Trophoblast cell (in vitro differentiated cells and primary cell): ENCODE results near the gene USP36.

Source experiments
- DNase-seq, 2 donors: peaks; one replicate each; pipeline ENCODE4 v3.0.0-alpha.2; 2016
- H2AFZ ChIP-seq: 2 replicates; pipeline ENCODE4 v1.6.1; 2013; ENCODE audit warnings: low read length, moderate library complexity, mild to moderate bottlenecking; ENCODE audit not compliant: insufficient read depth, poor library complexity
- H2AK5ac ChIP-seq: 2 replicates; pipeline ENCODE4 v1.6.1; 2013; ENCODE audit warnings: mild to moderate bottlenecking, low read length
- H2BK120ac ChIP-seq: 2 replicates; pipeline ENCODE4 v1.6.1; 2013; ENCODE audit warnings: low read length, mild to moderate bottlenecking, moderate library complexity; ENCODE audit not compliant: insufficient read depth, poor library complexity
- H2BK12ac ChIP-seq: 2 replicates; pipeline ENCODE4 v1.6.1; 2013; ENCODE audit warnings: mild to moderate bottlenecking, low read length, moderate library complexity
- H2BK5ac ChIP-seq: 2 replicates; pipeline ENCODE4 v1.6.1; 2013; ENCODE audit warnings: low read length, low read depth, moderate library complexity, mild to moderate bottlenecking; ENCODE audit not compliant: poor library complexity
- H3K14ac ChIP-seq: 2 replicates; pipeline ENCODE4 v1.6.1; 2013; ENCODE audit warnings: mild to moderate bottlenecking, low read length
- H3K18ac ChIP-seq: 2 replicates; pipeline ENCODE4 v1.6.1; 2013; ENCODE audit warnings: mild to moderate bottlenecking, low read length
- H3K23ac ChIP-seq: 2 replicates; pipeline ENCODE4 v1.6.1; 2013; ENCODE audit warnings: low read length
- H3K27ac ChIP-seq: 2 replicates; pipeline ENCODE4 v1.5.1; 2013; ENCODE audit warnings: low read depth, mild to moderate bottlenecking, inconsistent platforms, low read length, moderate library complexity
- H3K27me3 ChIP-seq: 2 replicates; pipeline ENCODE4 v1.6.1; 2013; ENCODE audit warnings: inconsistent platforms, mild to moderate bottlenecking, low read length, moderate library complexity; ENCODE audit not compliant: insufficient read depth
- H3K36me3 ChIP-seq, 2 experiments: 1 replicate in 1 of 2; 2 replicates in 1 of 2; pipeline ENCODE4 v1.6.1; 2013; ENCODE audit warnings: low read length in 2 of 2, mild to moderate bottlenecking in 2 of 2, moderate library complexity in 1 of 2; ENCODE audit not compliant: insufficient read depth in 2 of 2, control insufficient read depth in 1 of 2
- H3K4ac ChIP-seq: 2 replicates; pipeline ENCODE4 v1.6.1; 2013; ENCODE audit warnings: low read depth, mild to moderate bottlenecking, low read length, moderate library complexity
- H3K4me1 ChIP-seq, 2 experiments: 1 replicate in 1 of 2; 2 replicates in 1 of 2; pipeline ENCODE4 v1.6.1; 2013; ENCODE audit warnings: low read length in 2 of 2, mild to moderate bottlenecking in 2 of 2, moderate library complexity in 1 of 2; ENCODE audit not compliant: insufficient read depth in 2 of 2, control insufficient read depth in 1 of 2
- H3K4me2 ChIP-seq: 2 replicates; pipeline ENCODE4 v1.6.1; 2013; ENCODE audit warnings: inconsistent platforms, mild to moderate bottlenecking, low read length, moderate library complexity
- H3K4me3 ChIP-seq: 2 replicates; pipeline ENCODE4 v1.5.1; 2013; ENCODE audit warnings: mild to moderate bottlenecking, low read depth, low read length, inconsistent platforms
- H3K79me1 ChIP-seq: one replicate; pipeline ENCODE4 v1.6.1; 2013; ENCODE audit warnings: low read length
- H3K79me2 ChIP-seq: 2 replicates; pipeline ENCODE4 v1.6.1; 2013; ENCODE audit warnings: low read length, mild to moderate bottlenecking; ENCODE audit not compliant: control insufficient read depth, insufficient read depth, poor library complexity
- H3K9ac ChIP-seq: 2 replicates; pipeline ENCODE4 v1.6.1; 2013; ENCODE audit warnings: mild to moderate bottlenecking, low read length
- H3K9me3 ChIP-seq: 2 replicates; pipeline ENCODE4 v1.6.1; 2013; ENCODE audit warnings: low read depth, mild to moderate bottlenecking, control low read depth, inconsistent platforms, low read length; ENCODE audit not compliant: insufficient read depth
- H4K12ac ChIP-seq: 2 replicates; pipeline ENCODE4 v1.6.1; 2013; ENCODE audit warnings: low read depth, mild to moderate bottlenecking, low read length, moderate library complexity
- H4K8ac ChIP-seq: 2 replicates; pipeline ENCODE4 v1.6.1; 2013; ENCODE audit warnings: low read depth, mild to moderate bottlenecking, low read length, moderate library complexity
- H4K91ac ChIP-seq: one replicate; pipeline ENCODE4 v1.6.1; 2013; ENCODE audit warnings: low read depth, mild to moderate bottlenecking, low read length, moderate library complexity
- WGBS: extraction: QIAGEN DNeasy Blood & Tissue Kit; methylation state at CpG from one replicate; pipeline ENCODE4 v1.1.7; 2013; ENCODE audit warnings: missing lambda C conversion rate; ENCODE audit not compliant: insufficient read length, insufficient coverage; ENCODE audit errors: extremely low coverage; 5-methylcytosine and 5-hydroxymethylcytosine counted together

USP36 gene

GRCh38 chr17:78883533-78884131 is 43.0 kb upstream of the USP36 start:
- Histone ChIP-seq H3K27me3 (no peaks in the 10 kb centered on the region), H3K18ac (peak overlapping the region; percentile 85), H3K9ac (no peak overlapping the region), H3K79me2 (peaks cover 10% of the 10 kb centered on the region), H2BK12ac (peak overlapping the region; percentile 90), H3K79me1 (peaks cover 27% of the 10 kb centered on the region), H2BK5ac (peak overlapping the region; percentile 91), H3K36me3 (peaks cover 2 to 3% of the 10 kb centered on the region in 2 experiments), H2AFZ (peak overlapping the region; percentile 63), H2AK5ac (no peak overlapping the region), H3K4me2 (peak overlapping the region; percentile 49), H3K9me3 (peaks cover 2% of the 10 kb centered on the region), H3K4me1 (peaks cover 27% of the 10 kb centered on the region in 2 experiments), H4K91ac (peak overlapping the region; percentile 94), H3K4me3 (no peak overlapping the region), H2BK120ac (peak overlapping the region; percentile 86), H3K4ac (peak overlapping the region; percentile 71), H4K12ac (peak overlapping the region; percentile 37), H3K27ac (peak overlapping the region; percentile 96), H3K14ac (peak overlapping the region; percentile 83), H3K23ac (no peak overlapping the region), H4K8ac (peak overlapping the region; percentile 78)
- no CpG with 5 or more reads among the region's 24 CpGs for WGBS
- peak; percentile 95 to 97 for DNase-seq

GRCh38 chr17:78883089-78883532 is 42.5 kb upstream of the USP36 start:
- peak overlapping the region; percentile 63 for H2AFZ ChIP-seq
- peaks cover 5% of the 10 kb centered on the region for H3K9me3 ChIP-seq
- H3K27me3 ChIP-seq, result no peaks in the 10 kb centered on the region
- peak overlapping the region; percentile 83 for H2BK5ac ChIP-seq
- H2BK120ac ChIP-seq, result peak overlapping the region; percentile 86
- no peak overlapping the region for H3K23ac ChIP-seq
- no peak overlapping the region for H3K4me3 ChIP-seq
- peaks cover 27% of the 10 kb centered on the region for H3K79me1 ChIP-seq
- no peak for DNase-seq
- peak overlapping the region; percentile 78 for H4K8ac ChIP-seq
- peak overlapping the region; percentile 51 for H2BK12ac ChIP-seq
- peaks cover 10% of the 10 kb centered on the region for H3K79me2 ChIP-seq
- peak overlapping the region; percentile 56 for H4K12ac ChIP-seq
- H2AK5ac ChIP-seq, result peak overlapping the region; percentile 50
- peak overlapping the region; percentile 73 for H3K18ac ChIP-seq
- H3K4me1 ChIP-seq, result peaks cover 27% of the 10 kb centered on the region in 2 experiments
- H3K36me3 ChIP-seq, result peaks cover 2 to 3% of the 10 kb centered on the region in 2 experiments
- peak overlapping the region; percentile 39 for H3K4ac ChIP-seq
- peak overlapping the region; percentile 67 for H3K14ac ChIP-seq
- H4K91ac ChIP-seq, result peak overlapping the region; percentile 94
- peak overlapping the region; percentile 93 for H3K27ac ChIP-seq
- no CpG with 5 or more reads among the region's 10 CpGs for WGBS
- H3K9ac ChIP-seq, result no peak overlapping the region
- peak overlapping the region; percentile 49 for H3K4me2 ChIP-seq

- peaks cover 27% of the 10 kb centered on the region in 2 experiments for H3K4me1 ChIP-seq
- peak overlapping the region; percentile 67 for H3K14ac ChIP-seq
- peak overlapping the region; percentile 51 for H2BK12ac ChIP-seq
- no peak overlapping the region for H3K23ac ChIP-seq
- no peak overlapping the region for H3K9ac ChIP-seq
- peak overlapping the region; percentile 94 for H4K91ac ChIP-seq
- peak overlapping the region; percentile 86 for H2BK120ac ChIP-seq
- H3K79me1 ChIP-seq, result peaks cover 27% of the 10 kb centered on the region
- peak overlapping the region; percentile 34 for H4K12ac ChIP-seq
- no CpG with 5 or more reads among the region's 14 CpGs for WGBS
- H3K27ac ChIP-seq, result peak overlapping the region; percentile 93
- H2BK5ac ChIP-seq, result peak overlapping the region; percentile 65
- H2AK5ac ChIP-seq, result peak overlapping the region; percentile 50
- peaks cover 10% of the 10 kb centered on the region for H3K79me2 ChIP-seq
- H3K36me3 ChIP-seq, result peaks cover 2 to 3% of the 10 kb centered on the region in 2 experiments
- H3K4me2 ChIP-seq, result peak overlapping the region; percentile 49
- peak overlapping the region; percentile 73 for H3K4ac ChIP-seq
- peak overlapping the region; percentile 70 for H3K18ac ChIP-seq
- H3K4me3 ChIP-seq, result no peak overlapping the region
- H2AFZ ChIP-seq, result peak overlapping the region; percentile 61
- no peaks in the 10 kb centered on the region for H3K27me3 ChIP-seq
- no peak for DNase-seq
- peak overlapping the region; percentile 70 for H4K8ac ChIP-seq
- H3K9me3 ChIP-seq, result peaks cover 6% of the 10 kb centered on the region
These were observed 42.0 kb upstream of the USP36 start for GRCh38 chr17:78882540-78883088.

- H4K12ac ChIP-seq, result no peak overlapping the region
- no CpG with 5 or more reads among the region's 28 CpGs for whole genome bisulfite sequencing
- H3K4me3 ChIP-seq, result no peak overlapping the region
- H3K79me2 ChIP-seq, result peaks cover 7% of the 10 kb centered on the region
- peak overlapping the region; percentile 2 for H2BK12ac ChIP-seq
- H3K9ac ChIP-seq, result no peak overlapping the region
- H3K27ac ChIP-seq, result no peak overlapping the region
- H2BK120ac ChIP-seq, result no peak overlapping the region
- H2BK5ac ChIP-seq, result no peak overlapping the region
- peaks cover 6% of the 10 kb centered on the region for H3K9me3 ChIP-seq
- H3K79me1 ChIP-seq, result peaks cover 27% of the 10 kb centered on the region
- peak overlapping the region; percentile 2 for H2AK5ac ChIP-seq
- H3K14ac ChIP-seq, result no peak overlapping the region
- no peak overlapping the region for H3K4me2 ChIP-seq
- peak in 1 of 2 donors; percentile 56 for DNase-seq
- no peaks in the 10 kb centered on the region for H3K27me3 ChIP-seq
- H4K91ac ChIP-seq, result no peak overlapping the region
- peaks cover 2 to 3% of the 10 kb centered on the region in 2 experiments for H3K36me3 ChIP-seq
- peak overlapping the region; percentile 36 for H3K18ac ChIP-seq
- H3K23ac ChIP-seq, result no peak overlapping the region
- H4K8ac ChIP-seq, result no peak overlapping the region
- peaks cover 31 to 34% of the 10 kb centered on the region in 2 experiments for H3K4me1 ChIP-seq
- no peak overlapping the region for H2AFZ ChIP-seq
- peak overlapping the region; percentile 56 for H3K4ac ChIP-seq
These were observed 39.1 kb upstream of the USP36 start for GRCh38 chr17:78879635-78880186.
